Stomach (tissue), 4 donors: ENCODE measurements around the gene GSG1L2.

Source experiments
- POLR2A ChIP-seq, 4 donors: fragments of 450-650 bp; IDR thresholded peaks; one replicate each; pipeline ENCODE4 v1.6.1; 2016; ENCODE audit warnings: antibody characterized with exemption in 4 of 4, control low read depth in 2 of 4, mild to moderate bottlenecking in 1 of 4, moderate library complexity in 1 of 4
- TF ChIP-seq, protein P1 (sequence below), 7 experiments: fragments of 450-650 bp in 4 of 7; fragments of 200-600 bp in 3 of 7; sonication (generic) in 3 of 7; IDR thresholded peaks; one replicate each; pipeline ENCODE4 v1.5.1; 2016 to 2019; ENCODE audit warnings: antibody characterized with exemption in 7 of 7, control low read depth in 2 of 7, mild to moderate bottlenecking in 1 of 7

DNA sequence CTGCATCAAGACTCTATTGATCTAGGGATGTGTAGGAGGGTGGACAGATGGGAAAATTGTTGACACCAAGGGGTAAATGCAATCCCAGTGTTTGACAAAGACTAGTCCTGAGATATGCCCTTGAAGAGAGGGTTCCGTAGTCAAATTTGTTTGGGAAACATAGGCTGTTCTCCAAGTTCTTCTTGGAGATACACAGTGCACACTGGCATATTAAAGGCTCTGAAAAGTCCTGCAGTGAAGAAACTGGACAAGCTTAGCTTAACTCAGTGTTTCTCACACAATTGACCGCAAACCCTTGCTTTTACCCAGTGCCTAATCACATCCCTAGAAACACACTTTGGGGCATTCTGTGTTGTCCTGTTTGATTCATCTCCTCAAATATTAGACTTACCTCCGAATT is 41.3 kb downstream of the GSG1L2 start:
- TF ChIP-seq, protein P1, sequence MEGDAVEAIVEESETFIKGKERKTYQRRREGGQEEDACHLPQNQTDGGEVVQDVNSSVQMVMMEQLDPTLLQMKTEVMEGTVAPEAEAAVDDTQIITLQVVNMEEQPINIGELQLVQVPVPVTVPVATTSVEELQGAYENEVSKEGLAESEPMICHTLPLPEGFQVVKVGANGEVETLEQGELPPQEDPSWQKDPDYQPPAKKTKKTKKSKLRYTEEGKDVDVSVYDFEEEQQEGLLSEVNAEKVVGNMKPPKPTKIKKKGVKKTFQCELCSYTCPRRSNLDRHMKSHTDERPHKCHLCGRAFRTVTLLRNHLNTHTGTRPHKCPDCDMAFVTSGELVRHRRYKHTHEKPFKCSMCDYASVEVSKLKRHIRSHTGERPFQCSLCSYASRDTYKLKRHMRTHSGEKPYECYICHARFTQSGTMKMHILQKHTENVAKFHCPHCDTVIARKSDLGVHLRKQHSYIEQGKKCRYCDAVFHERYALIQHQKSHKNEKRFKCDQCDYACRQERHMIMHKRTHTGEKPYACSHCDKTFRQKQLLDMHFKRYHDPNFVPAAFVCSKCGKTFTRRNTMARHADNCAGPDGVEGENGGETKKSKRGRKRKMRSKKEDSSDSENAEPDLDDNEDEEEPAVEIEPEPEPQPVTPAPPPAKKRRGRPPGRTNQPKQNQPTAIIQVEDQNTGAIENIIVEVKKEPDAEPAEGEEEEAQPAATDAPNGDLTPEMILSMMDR (IDR thresholded peaks at IDR 0.05): no peak
- no peak for TF ChIP-seq POLR2A (IDR thresholded peaks at IDR 0.05)
